Kidney epithelial cell (primary cell): ENCODE results near the gene CCNB1IP1. TPM values are rescaled to one million over a fixed set of nuclear protein-coding genes. Genes with fewer than 3 reads are reported as not detected.

ENCODE experiments used
- DNase-seq: peaks from one replicate; pipeline ENCODE4 v3.0.0-alpha.2; 2010; ENCODE audit warnings: low read depth
- H3K27me3 ChIP-seq: 2 replicates; pipeline ENCODE4 v1.6.0; 2011; ENCODE audit warnings: low read length; ENCODE audit not compliant: control insufficient read depth, insufficient read depth
- H3K36me3 ChIP-seq: 2 replicates; pipeline ENCODE4 v1.5.1; 2011; ENCODE audit warnings: low read length; ENCODE audit not compliant: control insufficient read depth, insufficient read depth
- H3K4me3 ChIP-seq: 2 replicates; pipeline ENCODE4 v1.5.1; 2011; ENCODE audit warnings: low read depth, mild to moderate bottlenecking, control low read depth, low read length
- CTCF ChIP-seq: IDR thresholded peaks from 2 replicates; pipeline ENCODE4 v1.5.1; 2011; ENCODE audit warnings: mild to moderate bottlenecking, moderate library complexity, low read length, control low read depth, inconsistent platforms; ENCODE audit not compliant: insufficient read depth, poor library complexity, severe bottlenecking
- total RNA-seq: library from RNA; depleted of rRNA; stranded (reverse); fragments of >200 nt; gene quantifications from 2 replicates; pipeline ENCODE4 v1.2.3, GENCODE V29; 2015

The CCNB1IP1 gene
- total RNA-seq, 1 donor from 2014 or later, result 236 TPM

- peaks cover 1% of the 10 kb centered on the region for H3K36me3 ChIP-seq
- H3K27me3 ChIP-seq, result no peaks in the 10 kb centered on the region
- no peak overlapping the region for H3K4me3 ChIP-seq
- DNase-seq, result no peak
- peak; percentile 7 for TF ChIP-seq CTCF
Observed at GRCh38 chr14:20350860-20351259, 17.8 kb upstream of the CCNB1IP1 start.

GRCh38 chr14:20350282-20350681 is 17.2 kb upstream of the CCNB1IP1 start:
- H3K36me3 ChIP-seq, result peaks cover 1% of the 10 kb centered on the region

GRCh38 chr14:20347747-20348146 is 14.7 kb upstream of the CCNB1IP1 start:
- H3K4me3 ChIP-seq, result no peak overlapping the region
- DNase-seq, result no peak
- no peaks in the 10 kb centered on the region for H3K27me3 ChIP-seq
- TF ChIP-seq CTCF, result no peak
- no peaks in the 10 kb centered on the region for H3K36me3 ChIP-seq

More at GRCh38 chr14:20350282-20350681, 17.2 kb upstream of the CCNB1IP1 start:
- H3K27me3 ChIP-seq, result no peaks in the 10 kb centered on the region
- H3K4me3 ChIP-seq, result no peak overlapping the region
- no peak for TF ChIP-seq CTCF
- no peak for DNase-seq

DNA sequence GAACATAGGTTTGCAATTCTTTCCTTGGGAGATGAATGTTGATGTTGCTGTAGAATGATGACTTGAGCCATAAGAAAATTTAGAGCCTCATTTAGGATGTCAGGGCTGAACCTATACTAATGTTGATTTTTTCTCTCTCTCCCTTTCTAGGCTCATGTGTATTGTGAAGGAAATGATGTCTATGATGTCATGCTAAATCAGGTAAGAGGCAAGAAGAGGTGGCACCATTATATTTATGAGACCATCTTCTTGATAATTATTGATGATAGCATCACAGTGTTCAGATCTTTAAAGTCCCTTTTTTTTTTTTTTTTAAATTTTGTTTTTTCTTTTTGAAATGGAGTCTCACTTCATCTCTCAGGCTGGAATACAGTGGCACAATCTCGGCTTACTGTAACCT is 13.6 kb upstream of the CCNB1IP1 start:
- no peaks in the 10 kb centered on the region for H3K27me3 ChIP-seq
- no peak for DNase-seq
- H3K36me3 ChIP-seq, result no peaks in the 10 kb centered on the region
- no peak for TF ChIP-seq CTCF
- no peak overlapping the region for H3K4me3 ChIP-seq

DNA sequence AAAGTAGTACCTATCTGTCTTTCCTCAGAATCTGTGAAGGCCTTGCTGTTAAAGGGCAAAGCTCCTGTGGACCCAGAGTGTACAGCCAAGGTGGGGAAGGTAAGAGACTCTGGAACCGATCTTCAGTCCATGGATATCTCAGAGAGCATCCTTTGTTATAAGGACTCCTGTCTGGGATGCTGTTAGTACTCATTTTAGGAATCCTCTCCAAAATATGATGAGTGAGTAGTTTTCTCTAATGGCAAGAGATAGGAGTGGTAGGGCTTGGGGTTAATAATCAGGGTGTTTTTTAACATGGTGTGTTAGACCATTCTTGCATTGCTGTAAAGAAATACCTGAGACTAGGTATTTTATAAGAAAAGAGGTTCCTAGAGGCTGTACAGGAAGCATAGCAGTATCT is 12.3 kb upstream of the CCNB1IP1 start:
- H3K4me3 ChIP-seq, result no peak overlapping the region
- H3K27me3 ChIP-seq, result no peaks in the 10 kb centered on the region
- no peak for TF ChIP-seq CTCF
- DNase-seq, result no peak
- H3K36me3 ChIP-seq, result no peaks in the 10 kb centered on the region

DNA sequence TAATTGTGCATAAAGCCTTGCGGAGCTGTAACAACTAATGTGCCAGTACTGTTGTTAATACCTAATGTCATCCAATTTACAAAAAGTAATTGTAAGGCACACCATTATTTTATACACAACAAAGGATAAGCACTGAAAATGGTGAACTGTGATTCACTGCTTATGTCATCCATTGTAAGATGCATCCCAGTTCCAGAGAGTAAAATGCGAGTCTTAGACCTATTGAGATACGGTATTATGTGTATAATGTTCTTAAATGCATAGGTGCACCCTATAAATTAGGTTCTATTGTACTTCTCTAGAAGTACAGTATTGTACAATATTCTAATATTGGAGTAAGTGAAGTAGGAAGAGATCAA is 10.8 kb upstream of the CCNB1IP1 start:
- no peak for DNase-seq
- no peak for TF ChIP-seq CTCF
- H3K27me3 ChIP-seq, result no peaks in the 10 kb centered on the region

More for the DNA sequence above, 10.8 kb upstream of the CCNB1IP1 start:
- Histone ChIP-seq H3K4me3 (peak overlapping the region; percentile 87), H3K36me3 (no peaks in the 10 kb centered on the region)
